ENCODE results near the gene HNRNPM.
"Not testable (repeated sequence)": the region's sequence is repeated elsewhere in the genome, so short reads cannot be mapped to it uniquely, and the experiment has no call there.

HNRNPM gene

GRCh38 chr19:8444677-8445487 lies at the start of gene HNRNPM:
Gene HNRNPM, plus strand, starts transcription at chr19:8444975. Its CDS starts 24 bp downstream, at chr19:8444999.
- peak; percentile 98 for DNase-seq (ENCODE audit: low spot score)

GRCh38 chr19:8395621-8396082 lies 49.1 kb upstream of the HNRNPM start:
- no peak for DNase-seq (ENCODE audit: low spot score)

GRCh38 chr19:8396185-8396562 lies 48.6 kb upstream of the HNRNPM start:
- no peak for DNase-seq (ENCODE audit: low spot score)

- peak; percentile 59 for DNase-seq (ENCODE audit: low spot score)
These were observed 48.1 kb upstream of the HNRNPM start for GRCh38 chr19:8396563-8397203.

GRCh38 chr19:8397271-8397670 lies 47.5 kb upstream of the HNRNPM start:
- DNase-seq (ENCODE audit: low spot score) = no peak

GRCh38 chr19:8397746-8398310 lies 46.9 kb upstream of the HNRNPM start:
- no peak for DNase-seq (ENCODE audit: low spot score)

- no peak for DNase-seq (ENCODE audit: low spot score)
These were observed 46.4 kb upstream of the HNRNPM start for GRCh38 chr19:8398311-8398771.

- no peak for DNase-seq (ENCODE audit: low spot score)
These were observed 45.0 kb upstream of the HNRNPM start for GRCh38 chr19:8399681-8400188.

- DNase-seq (ENCODE audit: low spot score) = no peak
These were observed 42.8 kb upstream of the HNRNPM start for GRCh38 chr19:8401981-8402411.

- DNase-seq (ENCODE audit: low spot score) = no peak
These were observed 41.5 kb upstream of the HNRNPM start for GRCh38 chr19:8403098-8403819.

- DNase-seq (ENCODE audit: low spot score) = no peak
These were observed 41.0 kb upstream of the HNRNPM start for GRCh38 chr19:8403820-8404109.

GRCh38 chr19:8404391-8405151 lies 40.2 kb upstream of the HNRNPM start:
- DNase-seq (ENCODE audit: low spot score) = no peak

- DNase-seq (ENCODE audit: low spot score) = not testable (repeated sequence)
These were observed 34.1 kb upstream of the HNRNPM start for GRCh38 chr19:8410718-8411117.

GRCh38 chr19:8412783-8413628 lies 31.8 kb upstream of the HNRNPM start, which contains the start of gene MARCHF2:
Gene MARCHF2, plus strand, starts transcription at chr19:8413305. Its CDS starts 8,536 bp downstream, at chr19:8421841.
- peak; percentile 95 for DNase-seq (ENCODE audit: low spot score)

- DNase-seq (ENCODE audit: low spot score) = no peak
These were observed 31.2 kb upstream of the HNRNPM start for GRCh38 chr19:8413629-8413995.

- no peak for DNase-seq (ENCODE audit: low spot score)
These were observed 28.0 kb upstream of the HNRNPM start for GRCh38 chr19:8416796-8417195.

- DNase-seq (ENCODE audit: low spot score) = no peak
These were observed 23.0 kb upstream of the HNRNPM start for GRCh38 chr19:8421484-8422461.

GRCh38 chr19:8423817-8424223 lies 21.0 kb upstream of the HNRNPM start:
- peak; percentile 98 for DNase-seq (ENCODE audit: low spot score)

GRCh38 chr19:8425331-8425730 lies 19.4 kb upstream of the HNRNPM start:
- DNase-seq (ENCODE audit: low spot score) = not testable (repeated sequence)

All from kidney capillary endothelial cell (primary cell).